AG20443 (cell line): ENCODE results near the gene TAGAP.

ENCODE experiments used
- DNase-seq: peaks from one replicate; pipeline ENCODE4 v3.0.0; 2012; ENCODE audit warnings: low spot score, mixed read lengths

Gene TAGAP

DNA sequence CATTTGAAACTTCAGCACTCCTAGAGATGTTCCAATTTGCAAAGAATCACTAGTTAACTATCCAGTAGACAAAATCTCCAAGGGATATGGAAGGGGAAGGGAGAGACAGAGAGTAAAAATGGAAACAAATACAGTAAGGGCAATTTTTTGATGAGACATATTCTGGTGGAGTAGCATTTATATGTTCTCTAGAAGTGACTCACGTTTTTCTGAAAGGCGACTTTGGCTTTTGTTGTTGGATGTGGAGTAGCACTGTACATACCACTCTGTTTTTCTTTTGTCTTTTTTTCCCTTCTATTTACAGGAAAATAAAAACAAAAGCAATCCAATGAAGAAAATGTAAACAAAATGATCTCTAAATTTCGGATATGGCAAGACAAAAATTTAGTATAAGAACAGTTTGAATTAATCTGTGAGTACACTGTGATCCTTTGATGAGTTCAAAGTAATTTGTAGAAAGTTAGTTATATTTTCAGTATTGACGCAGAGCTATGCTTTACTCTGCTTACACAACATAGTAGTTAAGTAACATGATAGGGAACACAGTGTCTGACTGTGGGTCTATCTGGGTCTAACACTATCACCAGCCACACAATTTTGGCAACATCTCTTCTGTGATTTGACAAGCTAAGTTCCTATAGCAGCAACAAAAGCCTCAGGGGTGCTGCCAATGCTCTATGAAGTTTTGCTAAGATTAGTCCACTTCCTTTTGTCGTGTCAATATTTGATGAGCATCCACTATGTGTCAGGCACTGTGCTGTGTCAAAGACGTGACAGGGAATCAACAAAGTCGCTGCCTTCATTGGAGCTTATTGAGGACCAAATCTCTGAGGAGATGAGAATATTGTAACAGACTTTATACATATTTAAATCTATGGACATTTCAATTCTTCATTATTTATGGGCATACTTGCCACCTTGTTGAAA, 27.3 kb upstream of the TAGAP start:
- DNase-seq: no peak

DNA sequence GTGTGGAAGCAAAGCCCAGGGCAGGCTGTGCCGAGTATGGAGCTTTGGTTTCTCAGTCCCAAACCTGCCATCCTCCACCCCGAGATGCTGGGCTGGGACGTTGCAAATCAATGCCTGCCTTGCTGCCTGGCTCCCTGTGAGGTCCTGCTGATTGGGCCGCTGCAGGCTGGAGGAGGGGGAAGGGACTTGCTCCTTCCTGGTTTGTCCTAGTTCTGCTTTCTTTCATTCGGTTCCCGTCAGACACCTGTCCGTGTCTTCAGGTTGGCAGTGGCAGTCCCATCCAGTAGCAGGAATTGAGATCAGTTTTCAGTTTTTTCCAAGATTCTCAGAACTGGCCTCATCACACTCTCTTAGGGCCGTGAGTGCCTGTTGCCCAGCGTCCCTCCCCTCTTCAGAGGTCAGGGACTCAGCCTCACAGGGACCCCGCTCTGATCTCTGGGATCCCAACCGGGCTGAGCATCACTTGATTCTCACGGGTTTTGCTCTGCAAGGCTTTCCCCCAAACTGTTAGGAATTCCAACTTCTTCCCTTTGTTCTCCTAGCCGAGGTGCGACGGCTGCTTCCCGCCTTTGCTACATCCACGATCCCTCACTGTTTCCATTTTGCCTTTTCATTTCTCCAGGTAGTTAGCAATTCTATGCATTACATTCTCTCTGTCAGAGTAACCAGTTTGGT, 24.2 kb upstream of the TAGAP start:
- no peak for DNase-seq

DNA sequence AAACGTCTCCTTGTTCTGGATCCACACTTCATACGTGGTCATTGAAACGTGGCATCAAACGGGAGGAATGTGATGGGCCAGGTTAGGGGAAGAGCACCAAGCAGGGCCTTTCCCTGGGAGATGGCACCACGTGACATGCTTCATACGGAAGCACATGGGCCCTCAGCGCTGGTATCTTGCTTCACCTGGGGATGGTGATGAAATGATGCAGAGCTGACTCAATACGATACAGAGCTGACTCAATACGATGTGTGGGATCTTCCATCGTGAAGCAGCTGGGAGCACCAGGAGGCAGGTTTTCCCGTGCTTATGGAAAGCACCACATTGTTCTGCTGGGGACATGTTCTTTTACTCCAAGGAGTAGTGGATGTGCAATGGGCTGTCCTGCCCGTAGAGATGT, 22.5 kb upstream of the TAGAP start:
- DNase-seq: no peak

DNA sequence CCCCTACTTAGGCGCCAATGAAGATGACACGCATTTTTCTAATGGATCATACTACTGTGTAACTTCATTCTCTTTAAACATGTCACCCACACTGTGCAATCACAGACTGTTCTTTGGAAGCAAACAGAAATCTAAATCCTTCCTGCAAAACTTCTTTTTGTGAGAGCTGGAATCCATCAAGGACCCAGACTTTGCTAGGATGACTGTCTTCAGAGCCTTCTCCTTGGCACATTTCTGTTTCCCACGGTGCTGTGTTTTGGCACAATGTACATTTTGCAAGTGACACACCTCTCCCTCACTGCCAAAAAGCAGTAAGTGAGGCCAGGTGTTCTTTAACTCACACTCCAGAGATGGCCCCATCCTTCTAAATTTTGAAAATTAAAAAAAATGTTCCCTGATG, 21.7 kb upstream of the TAGAP start:
- DNase-seq: no peak

DNA sequence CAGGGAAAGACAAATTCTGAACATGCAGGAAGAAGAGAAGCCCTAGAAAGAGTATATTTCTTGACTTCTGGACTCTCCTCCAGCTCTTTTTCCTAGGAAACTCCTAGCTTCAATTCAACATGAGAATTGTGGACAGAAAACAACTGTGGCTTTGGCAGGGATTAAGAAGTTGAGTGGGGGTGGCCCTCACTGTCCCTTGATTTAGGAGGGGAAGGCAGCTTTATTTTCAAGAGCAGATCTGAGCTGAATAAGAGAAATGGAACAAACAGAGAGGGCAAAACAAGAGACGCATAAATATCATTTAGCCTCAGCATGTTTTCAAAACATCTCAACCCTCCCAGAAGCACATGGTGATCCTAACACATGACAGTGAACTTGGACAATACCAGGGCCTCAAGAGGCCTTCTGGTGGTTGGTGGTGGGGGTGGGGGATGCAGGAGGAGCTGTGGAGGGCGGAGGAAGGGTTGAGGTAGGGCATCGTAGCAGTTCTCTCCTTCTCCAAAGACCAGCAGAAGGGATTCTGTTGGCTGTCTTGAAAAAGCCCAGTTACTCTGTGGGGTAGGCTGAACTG, 21.1 kb upstream of the TAGAP start:
- no peak for DNase-seq

DNA sequence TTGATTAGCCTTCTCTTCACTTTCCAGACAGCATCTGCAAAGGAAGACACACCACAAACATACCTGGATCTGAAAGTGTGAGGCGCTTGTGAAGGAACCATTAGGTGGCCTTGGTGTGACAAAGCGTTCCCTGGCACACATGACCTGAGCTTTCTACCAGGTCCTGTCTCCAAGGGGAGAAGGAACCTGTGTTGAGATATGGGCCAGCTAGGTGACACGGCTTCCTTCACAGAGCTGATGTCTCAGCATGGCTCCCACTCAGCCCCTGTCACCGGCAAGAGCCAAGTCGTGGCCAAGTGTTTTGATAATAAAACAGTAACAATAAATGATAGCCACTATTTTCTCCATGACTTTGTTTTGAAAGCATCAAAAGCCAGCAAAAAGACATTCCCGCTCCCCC, 20.3 kb upstream of the TAGAP start:
- no peak for DNase-seq

DNA sequence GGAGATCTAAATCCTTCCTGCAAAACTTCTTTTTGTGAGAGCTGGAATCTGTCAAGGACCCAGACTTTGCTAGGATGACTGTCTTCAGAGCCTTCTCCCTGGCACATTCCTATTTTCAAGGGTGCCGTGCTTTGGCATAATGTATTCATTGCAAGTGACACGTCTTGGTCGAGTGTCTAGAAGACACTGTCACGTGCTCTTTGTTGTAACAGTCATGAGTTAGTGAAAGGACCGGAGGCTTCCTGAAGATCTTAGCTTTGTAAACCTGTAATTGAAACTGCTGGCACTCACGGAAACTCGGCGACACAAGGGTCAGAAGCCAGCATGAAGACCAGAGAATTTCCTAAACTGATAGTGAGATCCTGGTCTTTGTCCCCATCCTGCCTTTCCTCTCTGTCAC, 19.7 kb upstream of the TAGAP start:
- DNase-seq: no peak

DNA sequence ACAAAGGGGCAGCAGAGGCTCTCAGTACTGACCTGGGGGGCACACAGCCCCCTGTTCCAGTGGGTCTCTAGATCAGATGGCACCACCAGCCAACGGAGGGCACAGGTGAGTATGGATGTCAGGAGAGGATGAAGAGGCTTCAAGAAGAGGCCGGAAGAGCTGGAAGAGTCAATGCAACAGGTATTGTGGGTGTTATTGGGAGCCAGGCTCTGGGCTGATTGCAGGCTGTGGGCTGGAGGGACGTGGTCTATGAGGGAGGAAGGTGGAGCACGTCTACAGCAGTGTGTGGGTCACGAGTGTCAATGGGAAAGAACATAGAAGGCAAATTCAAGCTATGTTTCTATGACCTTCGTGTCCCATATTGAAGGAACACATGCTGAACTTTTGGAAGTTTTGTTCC, 18.8 kb upstream of the TAGAP start:
- no peak for DNase-seq

DNA sequence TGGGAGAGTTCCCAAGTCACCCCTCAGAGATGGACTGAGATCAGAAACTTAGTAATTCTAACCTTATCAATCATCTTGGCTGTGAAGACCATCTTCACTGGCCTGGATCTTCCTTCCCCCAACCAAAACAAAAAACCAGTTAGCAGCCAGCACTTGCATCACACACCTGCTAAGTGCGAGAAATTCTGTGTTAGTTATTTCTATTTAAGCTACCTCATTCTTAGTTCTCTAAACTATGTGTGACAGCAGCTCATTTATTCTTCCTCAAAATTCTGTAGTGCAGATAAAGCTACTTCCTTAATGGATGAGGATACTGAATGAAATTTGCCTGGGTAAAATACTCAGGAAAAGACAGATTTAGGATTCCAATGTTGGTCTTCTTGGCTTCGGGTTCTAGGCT, 18.2 kb upstream of the TAGAP start:
- no peak for DNase-seq

DNA sequence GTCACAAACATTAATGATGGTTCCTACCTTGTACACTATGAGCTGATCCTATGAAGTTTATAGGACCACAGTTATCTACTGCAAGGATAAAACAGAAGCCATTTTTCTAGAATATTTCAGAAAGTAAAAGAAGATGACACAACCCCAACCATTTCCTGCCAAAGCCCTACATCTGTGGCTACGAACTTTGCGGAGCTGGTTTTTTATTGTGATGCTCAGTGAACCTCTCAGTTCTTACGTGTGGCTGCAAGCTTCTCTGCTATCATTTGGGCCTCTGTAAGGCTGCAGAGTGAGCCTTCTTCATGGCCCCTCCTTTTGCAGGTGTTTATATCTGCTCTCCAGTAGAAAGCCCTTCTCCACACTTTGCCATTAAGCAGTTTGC, 17.8 kb upstream of the TAGAP start:
- no peak for DNase-seq

DNA sequence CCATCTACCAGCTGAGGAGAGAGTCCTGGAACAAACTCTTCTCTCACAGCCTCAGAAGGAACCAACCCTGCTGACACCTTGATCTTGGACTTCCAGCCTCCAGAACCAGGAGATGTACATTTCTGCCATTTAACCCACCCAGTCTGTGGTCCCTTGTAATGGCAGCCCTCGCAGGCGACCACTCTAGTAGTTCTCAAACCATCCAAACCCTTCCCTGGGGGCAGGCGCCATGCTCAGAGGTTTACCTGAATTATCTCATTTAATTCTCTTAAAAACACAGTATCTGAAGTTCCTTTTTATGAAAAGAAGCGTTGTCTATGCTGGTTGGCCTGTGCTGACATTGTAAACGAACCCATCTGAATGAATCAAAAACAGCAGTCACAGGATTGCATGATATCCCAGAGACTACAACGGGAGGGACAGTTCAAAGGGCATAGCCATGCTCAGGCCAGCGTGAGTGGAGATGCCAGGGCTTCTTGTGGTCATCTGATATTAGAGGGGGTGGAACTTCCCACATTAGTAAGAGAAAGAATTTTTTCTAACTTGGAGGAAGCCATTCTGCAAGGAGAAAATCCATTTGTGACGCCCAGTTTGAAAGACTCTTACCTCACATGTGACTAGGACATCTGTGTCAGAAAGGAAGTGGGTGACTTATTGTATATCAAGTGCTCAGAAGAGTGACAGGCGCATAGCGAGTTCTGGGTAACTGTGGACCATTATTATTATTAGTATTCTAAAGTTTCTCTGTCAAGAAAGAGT, 17.2 kb upstream of the TAGAP start:
- no peak for DNase-seq

DNA sequence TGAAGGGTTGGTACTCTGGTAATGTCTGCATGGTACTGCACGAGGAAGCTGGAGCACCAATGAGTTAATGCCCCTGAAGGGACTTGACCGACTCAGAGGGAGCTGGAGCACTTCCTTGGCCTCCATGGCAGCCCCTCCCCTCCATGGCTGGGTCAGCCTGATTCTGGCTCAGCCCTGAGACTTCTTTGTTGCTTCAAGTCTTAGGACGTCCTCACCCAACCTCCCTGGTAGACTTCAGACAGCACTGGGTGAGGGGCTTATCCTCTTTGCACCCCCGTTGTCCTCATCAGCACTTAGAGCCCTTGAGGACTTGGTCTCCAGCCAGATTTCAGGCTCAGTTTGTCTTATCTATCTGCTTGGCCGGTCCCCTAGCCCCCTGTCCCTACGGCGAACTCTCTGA, 16.4 kb upstream of the TAGAP start:
- DNase-seq: no peak

DNA sequence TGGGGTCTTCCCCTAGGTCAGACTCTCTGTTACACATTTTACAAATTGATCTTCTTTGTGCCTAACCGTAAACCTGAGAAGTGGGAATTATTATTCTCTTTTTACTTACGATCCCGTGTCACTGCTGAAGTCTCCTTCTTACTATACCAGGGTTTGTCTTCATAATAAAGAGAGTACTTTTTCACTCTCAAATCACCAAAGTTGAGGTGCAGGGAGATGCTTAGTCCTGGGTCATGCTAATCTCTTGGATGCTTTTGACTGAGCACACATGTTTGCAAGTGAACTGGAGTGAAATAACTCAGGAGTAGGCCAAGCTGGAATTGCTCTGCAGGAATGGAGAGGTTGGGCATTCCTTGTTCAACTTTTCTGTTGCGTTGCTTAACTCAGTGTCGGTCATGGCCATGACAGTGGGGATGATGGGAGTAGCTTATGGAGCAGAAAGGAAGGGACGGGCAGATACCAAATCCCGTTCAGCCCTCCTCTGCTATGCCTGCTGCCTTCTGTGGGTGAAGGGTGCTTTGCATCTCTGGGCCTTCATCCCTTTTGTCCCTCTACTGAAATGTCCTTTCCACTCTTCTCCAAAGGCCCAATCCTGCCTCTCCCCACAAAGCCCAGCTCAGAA, 15.2 kb upstream of the TAGAP start:
- no peak for DNase-seq

DNA sequence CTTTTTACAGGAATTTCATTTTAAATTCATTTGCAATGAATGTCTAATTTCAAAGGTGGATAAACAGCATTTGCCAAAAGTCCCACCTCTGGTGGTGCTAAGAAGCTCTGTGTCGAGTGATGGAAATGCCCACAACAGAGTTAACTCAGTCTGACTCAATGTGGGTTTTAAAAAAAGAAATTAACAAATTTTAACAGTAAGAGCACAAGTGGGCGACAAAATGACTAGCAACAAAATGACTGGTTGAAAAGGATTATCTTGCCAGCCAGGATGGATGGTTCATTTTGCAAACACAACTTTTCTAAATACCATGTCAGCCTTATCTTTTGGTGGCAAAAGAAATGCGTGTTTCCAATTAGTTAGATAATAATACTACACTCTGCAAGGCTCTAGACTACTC, 14.3 kb upstream of the TAGAP start:
- DNase-seq: no peak

DNA sequence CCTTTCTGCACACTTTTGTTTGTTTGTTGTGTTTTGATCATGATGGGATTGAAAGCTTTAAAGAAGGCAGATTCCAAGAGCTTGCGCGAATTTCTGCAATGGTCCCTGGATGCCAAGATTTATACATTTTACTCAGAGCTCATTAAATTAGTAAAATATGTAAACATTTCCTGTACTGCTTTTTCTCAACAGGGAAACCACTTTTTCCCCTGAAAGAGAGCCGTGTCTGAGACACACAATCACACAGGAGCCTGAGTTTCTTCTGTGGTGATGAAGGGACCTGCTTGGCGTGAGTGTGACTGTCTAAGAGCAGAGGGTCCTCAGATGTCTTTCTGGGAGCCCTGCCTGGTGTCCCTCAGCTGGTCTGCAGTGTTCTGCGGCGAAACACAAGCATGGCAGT, 12.1 kb upstream of the TAGAP start:
- DNase-seq: no peak

DNA sequence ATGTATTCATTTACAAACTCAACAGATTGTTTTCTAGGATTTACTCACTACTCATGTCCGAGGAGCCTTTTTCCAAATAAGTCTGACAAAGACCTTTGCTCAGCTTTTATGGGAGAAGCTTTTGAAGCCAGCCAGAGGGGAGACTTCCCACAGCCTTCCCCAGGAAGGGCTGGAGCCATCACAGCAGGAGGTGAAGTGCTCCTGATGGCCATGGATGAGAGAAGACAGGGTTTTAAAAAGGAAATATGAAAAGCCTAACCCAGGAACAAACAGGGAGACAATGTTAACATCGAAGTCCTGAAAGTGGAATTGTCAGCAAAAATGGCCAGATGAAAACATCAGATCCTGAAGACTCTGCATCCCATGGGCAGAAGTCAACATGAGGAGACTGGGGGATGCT, 11.6 kb upstream of the TAGAP start:
- no peak for DNase-seq

DNA sequence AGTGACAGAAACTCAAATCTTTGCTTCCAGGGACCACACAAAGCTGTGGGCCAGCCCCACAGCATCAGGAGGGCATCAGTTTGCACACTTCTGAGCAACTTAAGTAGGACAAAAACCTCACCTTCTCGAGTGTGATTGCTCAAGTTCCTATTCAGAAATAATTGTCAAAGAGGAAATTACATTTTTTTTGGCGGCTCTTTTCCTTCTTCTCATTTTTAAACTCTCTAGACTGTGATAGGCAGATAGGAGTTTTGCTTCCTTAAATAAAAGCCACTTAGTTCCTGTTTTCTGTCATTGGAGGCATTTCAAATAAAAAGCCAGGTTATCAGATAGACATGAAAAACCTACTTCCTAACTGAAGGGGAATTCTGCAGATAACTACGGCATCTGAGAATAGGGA, 11.2 kb upstream of the TAGAP start:
- no peak for DNase-seq

DNA sequence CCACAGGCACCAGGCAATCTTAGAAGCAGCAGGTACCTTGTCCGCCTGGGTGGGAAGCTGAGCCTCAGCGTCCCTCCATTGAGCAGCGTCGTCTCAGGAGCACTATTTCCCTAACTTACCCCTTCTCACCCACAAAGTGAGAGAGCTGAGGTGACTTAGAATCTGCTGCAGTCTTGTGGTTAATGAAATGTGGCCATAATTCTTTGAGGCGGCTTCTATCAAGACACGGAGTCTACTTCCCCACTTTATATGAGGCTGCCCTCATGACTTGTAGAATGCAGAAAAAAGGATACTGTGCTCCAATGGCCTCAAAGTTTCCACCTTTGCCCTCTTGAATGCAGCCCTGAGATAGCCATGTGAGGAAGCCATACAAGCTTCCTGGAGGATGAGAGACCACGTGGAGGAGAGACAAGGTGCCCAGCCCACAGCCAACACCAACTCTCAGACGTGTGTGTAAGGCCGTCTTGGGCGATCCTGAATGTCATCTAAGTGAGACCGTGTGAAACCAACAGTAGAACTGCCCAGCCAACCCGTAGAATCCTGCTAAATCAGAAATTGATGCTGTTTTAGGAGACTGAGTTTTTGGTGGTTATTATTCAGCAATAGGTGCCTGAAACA, 9.1 kb upstream of the TAGAP start:
- no peak for DNase-seq

DNA sequence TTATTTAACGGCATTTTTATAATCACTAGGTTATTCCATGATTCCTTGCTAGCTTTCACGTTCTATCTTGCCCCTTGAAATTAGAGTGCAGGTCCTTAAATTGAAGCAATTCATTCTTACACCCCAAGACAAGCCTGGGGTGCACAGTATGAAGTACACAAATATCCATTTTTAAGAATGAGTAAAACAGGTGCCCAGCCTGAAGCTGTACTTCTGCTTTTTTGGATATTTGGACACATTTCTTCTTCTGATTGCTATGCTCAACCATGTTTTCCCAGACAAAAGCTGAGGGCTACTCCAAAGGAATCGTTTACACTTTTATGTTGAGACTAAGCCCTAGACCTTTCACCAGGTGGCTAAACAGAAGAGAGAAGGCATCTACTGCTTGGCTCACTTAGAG, 7.9 kb upstream of the TAGAP start:
- DNase-seq: no peak

DNA sequence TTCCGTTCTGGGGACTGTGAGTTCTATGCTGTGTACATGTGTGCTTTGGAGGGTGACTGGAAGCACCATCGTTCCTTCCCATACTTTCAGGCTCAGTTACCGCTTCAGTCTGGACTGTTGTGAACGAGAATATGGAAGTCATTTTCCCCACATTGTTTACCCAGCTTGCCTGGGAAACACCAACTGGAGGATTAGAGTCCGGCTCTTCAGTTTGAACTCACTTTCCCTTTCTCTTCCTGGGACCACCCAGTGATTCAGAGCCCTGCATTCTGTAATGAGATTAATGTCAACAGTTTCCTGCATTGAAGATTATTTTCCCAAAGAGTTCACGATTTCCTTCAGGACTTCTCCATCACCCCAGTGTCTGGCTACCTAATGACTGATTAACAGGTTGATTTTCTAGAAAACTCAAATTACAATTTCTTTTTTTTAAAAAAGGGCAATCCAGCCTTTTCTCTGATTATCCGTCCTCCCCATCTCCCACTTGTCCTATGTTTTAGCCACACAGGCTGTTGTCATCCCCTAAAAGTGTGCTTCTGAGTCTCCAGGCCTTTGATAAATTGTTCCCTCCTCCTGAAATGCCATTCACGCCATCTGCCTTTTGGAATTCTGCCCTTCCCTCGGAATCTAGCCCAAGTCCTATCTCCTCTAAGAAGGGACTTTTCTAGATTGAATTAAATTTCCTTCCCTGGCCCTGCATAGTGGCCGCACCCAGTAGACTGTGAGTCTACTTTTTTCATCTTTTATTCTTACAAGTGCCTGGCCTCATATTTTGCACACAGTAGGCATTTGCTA, 3.3 kb upstream of the TAGAP start:
- no peak for DNase-seq

DNA sequence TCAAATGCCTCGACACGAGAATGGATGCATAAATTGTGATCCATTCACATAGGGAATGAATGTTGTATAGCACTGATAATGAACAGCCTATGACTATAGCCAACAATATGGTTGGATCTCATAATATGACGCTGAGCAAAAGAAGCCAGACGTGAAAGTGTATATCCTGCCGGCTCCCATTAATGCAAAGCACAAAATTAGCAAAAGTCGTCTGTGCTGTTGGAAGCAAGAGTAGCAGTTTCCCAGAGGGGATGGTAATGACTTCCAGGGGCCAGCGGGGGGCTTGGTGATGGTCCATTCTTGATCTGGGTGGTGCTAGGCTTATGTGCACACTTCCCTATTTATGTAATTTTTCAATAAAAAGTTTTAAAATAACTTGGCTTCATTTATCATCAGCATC, 1.0 kb upstream of the TAGAP start:
- no peak for DNase-seq
